ENCODE results near the gene C2CD2.

- TF ChIP-seq CTCF (IDR thresholded peaks at IDR 0.05) (no peak), POLR2A (IDR thresholded peaks at IDR 0.05) (no peak)
Measured at GRCh38 chr21:41877901-41878830, 75.7 kb downstream of the C2CD2 start.
